A549 (cell line): ENCODE results near the gene B4GALT3.

ENCODE experiments used
- BCL3 ChIP-seq: fragments of >200 bp; sonication (Bioruptor Twin); formaldehyde crosslinking; IDR thresholded peaks from 3 replicates; pipeline ENCODE4 v1.6.1; 2016
- CEBPB ChIP-seq, 2 experiments: fragments of >200 bp in 1 of 2; sonication (Bioruptor Twin) in 1 of 2; formaldehyde crosslinking in 1 of 2; IDR thresholded peaks; 2 replicates each; pipeline ENCODE4 v1.6.1; 2012 to 2016
- CHD2 ChIP-seq: fragments of 150-350 bp; IDR thresholded peaks from 2 replicates; pipeline ENCODE4 v1.6.1; 2014; ENCODE audit warnings: low read length; ENCODE audit not compliant: partially characterized antibody
- CTCF ChIP-seq: fragments of >200 bp; sonication (Bioruptor Twin); formaldehyde crosslinking; IDR thresholded peaks from 3 replicates; pipeline ENCODE4 v1.5.1; 2016
- ESRRA ChIP-seq: fragments of 150-350 bp; IDR thresholded peaks from 2 replicates; pipeline ENCODE4 v1.6.1; 2014; ENCODE audit warnings: mild to moderate bottlenecking, low read length, borderline replicate concordance
- HEYL ChIP-seq: fragments of 250-450 bp; sonication (Bioruptor Pico); IDR thresholded peaks from 2 replicates; pipeline ENCODE4 v1.8.0; 2021; ENCODE audit warnings: mild to moderate bottlenecking, moderate library complexity
- KDM5A ChIP-seq: fragments of 200-600 bp; sonication (generic); IDR thresholded peaks from 2 replicates; pipeline ENCODE4 v1.6.1; 2016; ENCODE audit warnings: antibody characterized with exemption, mild to moderate bottlenecking
- MAX ChIP-seq: IDR thresholded peaks from 2 replicates; pipeline ENCODE4 v1.6.1; 2012
- MYC ChIP-seq: IDR thresholded peaks from 2 replicates; pipeline ENCODE4 v1.6.1; 2012; ENCODE audit warnings: mild to moderate bottlenecking, inconsistent platforms, low read length, improper control_type of control experiment, borderline replicate concordance
- NR3C1 ChIP-seq: fragments of >200 bp; sonication (Bioruptor Twin); formaldehyde crosslinking; IDR thresholded peaks from 3 replicates; pipeline ENCODE4 v1.6.1; 2017
- RAD21 ChIP-seq, 2 experiments: fragments of >200 bp in 1 of 2; sonication (Bioruptor Twin) in 1 of 2; formaldehyde crosslinking in 1 of 2; IDR thresholded peaks in 1 of 2; conservative IDR thresholded peaks in 1 of 2; 2 replicates in 1 of 2; 3 replicates in 1 of 2; pipeline ENCODE4 v1.6.1; 2012 to 2018; ENCODE audit warnings: inconsistent platforms in 1 of 2
- RCOR1 ChIP-seq: fragments of 150-350 bp; IDR thresholded peaks from 2 replicates; pipeline ENCODE4 v1.6.1; 2014; ENCODE audit warnings: antibody characterized with exemption, low read length, low read depth
- REST ChIP-seq: fragments of 200-600 bp; sonication (generic); IDR thresholded peaks from 2 replicates; pipeline ENCODE4 v1.6.1; 2016; ENCODE audit warnings: antibody characterized with exemption, mild to moderate bottlenecking, moderate library complexity
- RNF2 ChIP-seq: fragments of 200-600 bp; sonication (generic); IDR thresholded peaks from 2 replicates; pipeline ENCODE4 v1.6.1; 2016; ENCODE audit warnings: low read depth, mild to moderate bottlenecking, antibody characterized with exemption, moderate library complexity, borderline replicate concordance

- no peak for TF ChIP-seq RAD21 (conservative IDR thresholded peaks at IDR 0.05 in 1 of 2, IDR thresholded peaks at IDR 0.05 in 1 of 2)
- TF ChIP-seq RCOR1, result no peak
- TF ChIP-seq CTCF, result no peak
- TF ChIP-seq KDM5A, result peak; percentile 76
- TF ChIP-seq BCL3, result peak; percentile 70; the same call in 1 of the 3 replicates
- TF ChIP-seq CEBPB (IDR thresholded peaks at IDR 0.05), result no peak
- TF ChIP-seq RNF2, result no peak
- no peak for TF ChIP-seq NR3C1
- TF ChIP-seq ESRRA, result no peak
- TF ChIP-seq REST, result no peak
- no peak; the same call in 1 of the 2 replicates for TF ChIP-seq MAX
- TF ChIP-seq MYC, result 0 out of 2 replicates have a peak, but pooled peaks have one; percentile 22
- TF ChIP-seq HEYL (CRISPR knock-in tag), result no peak
- no peak for TF ChIP-seq CHD2
Measured at GRCh38 chr1:161159087-161159912, 18.0 kb downstream of the B4GALT3 start, which contains the start of gene USP21.
